Heart right ventricle (tissue), 16 donors: ENCODE results near the gene NFKBIZ. TPM values are rescaled to one million over a fixed set of nuclear protein-coding genes. Genes with fewer than 3 reads are reported as not detected.

Experiments
- ATAC-seq, 8 donors: fragments of 200-7000 bp; cut with Tn5 transposase; one replicate each; pipeline ENCODE4 v1.9.1; 2020; ENCODE audit warnings: mild to moderate bottlenecking in 8 of 8, moderate library complexity in 8 of 8, moderate number of reproducible peaks in 1 of 8
- DNase-seq, 2 donors: peaks; one replicate each; pipeline ENCODE4 v3.0.0-alpha.2; 2020
- H3K27ac ChIP-seq, 10 donors: fragments of 200-600 bp; sonication (generic) in 2 of 10; one replicate each; pipeline versions ENCODE4 v1.5.0 to v1.8.0; 2020 to 2022; ENCODE audit warnings: mild to moderate bottlenecking in 3 of 10
- H3K27me3 ChIP-seq, 7 donors: fragments of 200-600 bp; one replicate each; pipeline ENCODE4 v1.8.0; 2021 to 2022; ENCODE audit warnings: mild to moderate bottlenecking in 2 of 7
- H3K36me3 ChIP-seq, 9 donors: fragments of 200-600 bp; sonication (generic) in 1 of 9; one replicate each; pipeline versions ENCODE4 v1.5.0 to v1.8.0; 2020 to 2022; ENCODE audit warnings: mild to moderate bottlenecking in 2 of 9
- H3K4me1 ChIP-seq, 9 donors: fragments of 200-600 bp; sonication (generic) in 1 of 9; one replicate each; pipeline versions ENCODE4 v1.5.0 to v1.8.0; 2020 to 2022; ENCODE audit warnings: mild to moderate bottlenecking in 4 of 9
- H3K4me3 ChIP-seq, 10 donors: fragments of 200-600 bp; sonication (generic) in 2 of 10; one replicate each; pipeline versions ENCODE4 v1.5.0 to v1.8.0; 2020 to 2022; ENCODE audit warnings: mild to moderate bottlenecking in 7 of 10, moderate library complexity in 2 of 10
- H3K9me3 ChIP-seq, 11 donors: fragments of 200-600 bp in 10 of 11; sonication (generic) in 2 of 11; one replicate each; pipeline versions ENCODE4 v1.5.0 to v1.8.0; 2013 to 2022; ENCODE audit warnings: mild to moderate bottlenecking in 2 of 11, control low read depth in 1 of 11, moderate library complexity in 1 of 11
- CTCF ChIP-seq, 9 donors: fragments of 200-600 bp; sonication (generic) in 2 of 9; IDR thresholded peaks; one replicate each; pipeline versions ENCODE4 v1.5.0 to v1.8.0; 2021 to 2022; ENCODE audit warnings: antibody characterized with exemption in 9 of 9, mild to moderate bottlenecking in 5 of 9, moderate library complexity in 1 of 9
- WGBS, 2 donors: extraction: QIAGEN DNeasy Blood & Tissue Kit; methylation state at CpG; one replicate each; pipeline ENCODE4 v1.1.7; 2013; ENCODE audit warnings: inconsistent platforms in 1 of 2; 5-methylcytosine and 5-hydroxymethylcytosine counted together
- intact Hi-C, 10 donors: fragments of 100-400 bp; cut with DNase I; formaldehyde crosslinking; loops; one replicate each; pipeline versions ENCODE4 v1.11.1 to v1.14.2; 2022
- polyA plus RNA-seq, 2 donors: library from polyadenylated mRNA; stranded (reverse); fragments of 200-250 nt; gene quantifications; one replicate each; pipeline ENCODE4 v1.2.3, GENCODE V29; 2013
- total RNA-seq, 10 donors: library from RNA; stranded (reverse); fragmentation: NEBNext Ultra II Directional in 3 of 10; extraction: Animal tissue kit (Norgen Biotek cat#: 25700) in 3 of 10; gene quantifications; one replicate each; pipeline versions ENCODE4 v1.2.1 to v1.2.4, GENCODE V29; 2021 to 2023
- donor health status: Arrhythmogenic right ventricular cardiomyopathy.
- donor health status: ischemic (EF 13 %, LVEDD 7.1; RV severe dilation, severe dysfunction).
- donor health status: healthy with polysubstance abuse.
- donor health status: DM: no; HTN: yes; CAD: no.
- donor health status: DM: no; HTN: no; CAD: no.
- donor health status: ischemic (EF 25% LVEDD 6.9; RV normal size, moderate dysfunction).
- donor health status: ischemic (EF 25% LVEDD 5.7; RV mildly dilated, moderate dysfunction).
- donor health status: healthy.
- donor health status: DM: yes; HTN: yes; CAD: no.
- donor health status: Ischemic cardiomyopathy.
- donor health status: ischemic (EF 35%, LVEDD 5.7; RV mildly dilated, moderate dysfunction).
- donor health status: nonischemic (EF 11% LVEDD 7.7; RV severe dilation, severe dysfunction).
- donor health status: DM: yes; HTN: yes; CAD: no.
- donor health status: PGD.
- donor health status: ischemic (EF 29% LVEDD 5.4; RV normal size, mild dysfunction).
- donor health status: nonischemic (EF 23%, LVEDD 6.1; RV moderate dilation, normal function).

The NFKBIZ gene
- total and polyA plus RNA-seq, 12 donors = 5.4 to 26.2 (median 11.8) TPM

- peak; percentile 77 to 92 (median 88) for TF ChIP-seq CTCF (IDR thresholded peaks at IDR 0.05)
- Histone ChIP-seq H3K4me3 (no peak overlapping the region), H3K27ac (no peak overlapping the region), H3K4me1 (peaks cover 0 to 10% (median 0%) of the 10 kb centered on the region in 9 donors), H3K27me3 (no peaks in the 10 kb centered on the region), H3K36me3 (peaks cover 0 to 93% (median 12%) of the 10 kb centered on the region in 9 donors), H3K9me3 (no peaks in the 10 kb centered on the region)
- DNase-seq = peak in 1 of 2 donors; percentile 75
- 79 to 81% methylated on average over 9 of the region's 9 CpGs for WGBS, 2 donors
- ATAC-seq = peak; percentile 87 to 96 (median 92)
- intact Hi-C loops = loop anchor here in 8 of 10 donors (2.0 to 10.0 kb wide), 4 partner anchors 424 to 742 kb away; no protein-coding TSS in a partner anchor
Measured at GRCh38 chr3:101803173-101803782, 46.0 kb upstream of the NFKBIZ start.

DNA sequence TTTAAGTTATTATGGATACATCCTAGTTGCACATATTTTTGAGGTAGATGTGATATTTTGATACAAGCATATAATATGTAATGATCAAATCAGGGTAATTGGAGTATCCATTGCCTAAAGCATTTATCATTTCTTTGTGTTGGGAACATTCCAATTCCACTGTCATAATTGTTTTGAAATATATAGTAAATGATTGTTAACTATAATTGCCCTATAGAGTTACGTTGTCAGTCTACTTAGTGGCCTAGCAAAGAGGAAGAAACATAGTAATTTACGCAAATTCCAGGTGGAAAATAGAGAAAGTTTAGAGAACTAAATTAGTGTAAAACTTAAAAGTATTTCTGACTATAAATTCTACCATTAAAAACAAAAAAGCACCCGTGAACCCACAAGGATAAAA is 45.4 kb upstream of the NFKBIZ start:
- no peak for TF ChIP-seq CTCF (IDR thresholded peaks at IDR 0.05)
- DNase-seq = no peak
- intact Hi-C loops = loop anchor here in 8 of 10 donors (2.0 to 10.0 kb wide), 4 partner anchors 423 to 741 kb away; no protein-coding TSS in a partner anchor
- 95% methylated on average over 3 of the region's 3 CpGs for WGBS, 2 donors
- no peaks in the 10 kb centered on the region for H3K27me3 ChIP-seq
- H3K9me3 ChIP-seq = no peaks in the 10 kb centered on the region
- H3K27ac ChIP-seq = no peak overlapping the region
- peaks cover 0 to 90% (median 10%) of the 10 kb centered on the region in 9 donors for H3K36me3 ChIP-seq
- H3K4me1 ChIP-seq = peaks cover 0 to 11% (median 0%) of the 10 kb centered on the region in 9 donors
- no peak for ATAC-seq
- no peak overlapping the region for H3K4me3 ChIP-seq

DNA sequence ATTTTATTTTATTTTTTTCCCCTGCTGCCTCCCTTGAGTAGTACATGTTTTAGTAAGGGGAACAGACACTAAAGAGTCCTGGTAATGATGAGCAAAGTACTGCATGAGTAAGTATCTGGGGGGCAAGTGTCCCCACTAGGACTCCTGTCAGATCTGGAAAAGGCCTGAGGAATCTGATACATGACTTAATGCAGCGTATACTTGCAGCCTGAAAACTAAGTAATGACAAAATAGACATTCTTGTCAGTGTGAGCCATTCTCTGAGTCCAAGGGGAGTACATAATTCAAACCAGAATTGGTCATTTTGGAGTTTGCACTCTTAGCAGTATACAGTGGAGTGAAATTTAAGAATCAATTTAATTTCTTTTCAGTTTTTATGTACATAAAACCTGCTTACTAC is 42.8 kb upstream of the NFKBIZ start:
- Histone ChIP-seq H3K4me1 (peaks cover 0 to 26% (median 12%) of the 10 kb centered on the region in 9 donors), H3K27ac (no peak overlapping the region), H3K9me3 (peaks cover 0 to 4% (median 0%) of the 10 kb centered on the region in 11 donors), H3K4me3 (no peak overlapping the region), H3K27me3 (no peaks in the 10 kb centered on the region), H3K36me3 (peaks cover 0 to 68% (median 8%) of the 10 kb centered on the region in 9 donors)
- intact Hi-C loops = loop anchor here in 7 of 10 donors (10.0 kb wide), 2 partner anchors 728 to 738 kb away; no protein-coding TSS in a partner anchor
- DNase-seq (no peak), ATAC-seq (no peak)
- 91 to 94% methylated on average over 1 of the region's 1 CpG for WGBS, 2 donors
- no peak for TF ChIP-seq CTCF (IDR thresholded peaks at IDR 0.05)

- Histone ChIP-seq H3K27ac (no peak overlapping the region), H3K27me3 (no peaks in the 10 kb centered on the region), H3K9me3 (peaks cover 0 to 4% (median 0%) of the 10 kb centered on the region in 11 donors), H3K4me3 (no peak overlapping the region), H3K4me1 (peaks cover 0 to 24% (median 12%) of the 10 kb centered on the region in 9 donors), H3K36me3 (peaks cover 0 to 61% (median 0%) of the 10 kb centered on the region in 9 donors)
- DNase-seq (no peak), ATAC-seq (no peak)
- WGBS, 2 donors = 95 to 96% methylated on average over 2 of the region's 2 CpGs
- intact Hi-C loops = loop anchor here in 7 of 10 donors (2.0 to 10.0 kb wide), 3 partner anchors 417 to 737 kb away; no protein-coding TSS in a partner anchor
- no peak for TF ChIP-seq CTCF (IDR thresholded peaks at IDR 0.05)
Measured at GRCh38 chr3:101807888-101808287, 41.4 kb upstream of the NFKBIZ start.
